RWPE2 (cell line): ENCODE measurements around the gene DGCR8.

ENCODE experiments used
- ATAC-seq: fragments of 200-7000 bp; cut with Tn5 transposase; 3 replicates; pipeline ENCODE4 v1.9.1; 2021; ENCODE audit warnings: low read depth
- DNase-seq: peaks from one replicate; pipeline ENCODE4 v3.0.0-alpha.2; 2020; ENCODE audit warnings: low spot score
- H3K27ac ChIP-seq: fragments of 450-650 bp; 2 replicates; pipeline ENCODE4 v1.5.1; 2017; ENCODE audit warnings: mild to moderate bottlenecking; ENCODE audit not compliant: poor library complexity, severe bottlenecking
- H3K27me3 ChIP-seq: fragments of 250-450 bp; sonication (Bioruptor Pico); 2 replicates; pipeline ENCODE4 v1.5.1; 2021; ENCODE audit warnings: mild to moderate bottlenecking, moderate library complexity; ENCODE audit not compliant: insufficient read depth, poor library complexity, severe bottlenecking
- H3K36me3 ChIP-seq: fragments of 250-450 bp; sonication (Bioruptor Pico); 2 replicates; pipeline ENCODE4 v1.5.1; 2020; ENCODE audit warnings: low read depth, mild to moderate bottlenecking, moderate library complexity
- H3K4me1 ChIP-seq: fragments of 250-450 bp; sonication (Bioruptor Pico); 2 replicates; pipeline ENCODE4 v1.5.1; 2021; ENCODE audit warnings: mild to moderate bottlenecking, moderate library complexity; ENCODE audit not compliant: insufficient read depth, poor library complexity, severe bottlenecking
- H3K4me3 ChIP-seq: fragments of 250-450 bp; sonication (Bioruptor Pico); 2 replicates; pipeline ENCODE4 v1.5.1; 2021; ENCODE audit warnings: mild to moderate bottlenecking, moderate library complexity; ENCODE audit not compliant: severe bottlenecking
- H3K9me3 ChIP-seq: fragments of 250-450 bp; sonication (Bioruptor Pico); 2 replicates; pipeline ENCODE4 v1.5.1; 2021; ENCODE audit warnings: mild to moderate bottlenecking, moderate library complexity; ENCODE audit not compliant: severe bottlenecking
- TF ChIP-seq, protein P1 (sequence below): fragments of 450-650 bp; IDR thresholded peaks from one replicate; pipeline ENCODE4 v1.5.1; 2017; ENCODE audit warnings: mild to moderate bottlenecking, moderate library complexity; ENCODE audit not compliant: poor library complexity, severe bottlenecking

Gene DGCR8

GRCh38 chr22:20130731-20131596 is 50.9 kb downstream of the DGCR8 start:
- no peak for DNase-seq
- TF ChIP-seq, protein P1, sequence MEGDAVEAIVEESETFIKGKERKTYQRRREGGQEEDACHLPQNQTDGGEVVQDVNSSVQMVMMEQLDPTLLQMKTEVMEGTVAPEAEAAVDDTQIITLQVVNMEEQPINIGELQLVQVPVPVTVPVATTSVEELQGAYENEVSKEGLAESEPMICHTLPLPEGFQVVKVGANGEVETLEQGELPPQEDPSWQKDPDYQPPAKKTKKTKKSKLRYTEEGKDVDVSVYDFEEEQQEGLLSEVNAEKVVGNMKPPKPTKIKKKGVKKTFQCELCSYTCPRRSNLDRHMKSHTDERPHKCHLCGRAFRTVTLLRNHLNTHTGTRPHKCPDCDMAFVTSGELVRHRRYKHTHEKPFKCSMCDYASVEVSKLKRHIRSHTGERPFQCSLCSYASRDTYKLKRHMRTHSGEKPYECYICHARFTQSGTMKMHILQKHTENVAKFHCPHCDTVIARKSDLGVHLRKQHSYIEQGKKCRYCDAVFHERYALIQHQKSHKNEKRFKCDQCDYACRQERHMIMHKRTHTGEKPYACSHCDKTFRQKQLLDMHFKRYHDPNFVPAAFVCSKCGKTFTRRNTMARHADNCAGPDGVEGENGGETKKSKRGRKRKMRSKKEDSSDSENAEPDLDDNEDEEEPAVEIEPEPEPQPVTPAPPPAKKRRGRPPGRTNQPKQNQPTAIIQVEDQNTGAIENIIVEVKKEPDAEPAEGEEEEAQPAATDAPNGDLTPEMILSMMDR, result no peak
- H3K4me1 ChIP-seq, result no peaks in the 10 kb centered on the region

DNA sequence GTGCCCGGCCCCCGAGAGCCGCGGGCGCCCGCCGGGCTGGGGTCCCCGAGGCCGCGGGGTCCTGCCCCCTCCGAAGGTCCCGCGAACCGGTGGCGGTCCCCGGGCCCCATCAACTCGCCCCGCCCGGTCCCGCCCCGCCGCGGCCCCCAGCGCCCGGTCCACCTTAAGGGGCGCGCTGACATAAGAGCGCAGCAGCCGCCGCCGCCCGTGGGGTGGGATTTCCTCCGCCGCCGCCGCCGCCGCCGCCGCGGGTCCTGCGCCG is 51.5 kb downstream of the DGCR8 start, which contains the start of gene ZDHHC8:
TSS of gene ZDHHC8 (plus strand) at position 208 of the 262 bp plus-strand sequence. CDS start 144 bp downstream, outside the sequence.
- no peak for DNase-seq
- peak within 1 kb of the TSS; percentile 54 for H3K27ac ChIP-seq
- 0 out of 3 replicates have a peak, but pooled peaks have one; percentile 5 for ATAC-seq
- no peaks in the 10 kb centered on the region for H3K4me1 ChIP-seq
- no peaks in the 10 kb centered on the region for H3K27me3 ChIP-seq
- TF ChIP-seq, protein P1, result no peak
- H3K36me3 ChIP-seq, result peaks cover 8% of the 10 kb centered on the region
- peak within 1 kb of the TSS; percentile 99 for H3K4me3 ChIP-seq
- H3K9me3 ChIP-seq, result peaks cover 2% of the 10 kb centered on the region

More at GRCh38 chr22:20130731-20131596, 50.9 kb downstream of the DGCR8 start:
- peaks cover 2% of the 10 kb centered on the region for H3K9me3 ChIP-seq
- ATAC-seq, result peak; percentile 70
- H3K27me3 ChIP-seq, result no peaks in the 10 kb centered on the region
- H3K4me3 ChIP-seq, result peak overlapping the region; percentile 99
- H3K27ac ChIP-seq, result peak overlapping the region; percentile 54
- H3K36me3 ChIP-seq, result peaks cover 14% of the 10 kb centered on the region

DNA sequence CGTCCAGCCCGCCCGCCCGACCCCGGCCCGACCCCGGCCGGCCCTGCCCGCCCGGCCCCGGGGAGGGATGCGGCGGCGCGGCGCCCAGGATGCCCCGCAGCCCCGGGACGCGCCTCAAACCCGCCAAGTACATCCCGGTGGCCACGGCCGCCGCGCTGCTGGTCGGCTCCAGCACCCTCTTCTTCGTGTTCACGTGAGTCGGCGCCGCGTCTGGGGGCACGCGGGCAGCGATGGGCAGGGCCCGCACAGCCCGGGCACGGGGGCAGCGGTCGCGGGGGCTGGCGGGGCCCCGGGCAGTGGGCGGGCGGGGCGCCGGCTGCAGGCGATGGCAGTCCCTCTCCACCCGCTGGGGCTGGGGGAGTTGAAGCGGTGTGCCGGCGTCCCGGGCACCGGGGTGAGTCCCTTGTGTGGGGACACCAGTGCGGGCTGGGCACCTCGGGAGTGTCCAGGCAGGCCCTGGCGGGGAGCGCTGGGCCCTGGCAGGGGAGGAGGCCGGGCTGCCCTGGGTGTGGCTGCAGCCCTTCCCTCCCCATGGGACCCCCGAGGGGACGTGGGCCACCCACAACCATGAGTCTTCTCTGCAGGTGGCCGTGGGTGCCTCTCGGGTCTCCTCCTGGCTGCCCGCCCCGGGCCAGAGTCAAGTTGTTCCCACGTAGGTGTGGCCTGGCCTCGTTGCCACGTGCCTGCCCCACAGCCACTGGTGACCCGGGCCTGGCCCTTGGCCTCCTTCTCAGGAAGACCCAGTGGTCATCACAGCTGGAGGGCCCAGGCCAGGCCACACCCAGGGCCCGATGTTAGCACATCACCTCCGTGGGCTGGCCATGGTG is 52.0 kb downstream of the DGCR8 start:
- peak overlapping the region; percentile 54 for H3K27ac ChIP-seq
- ATAC-seq, result no peak

DNA sequence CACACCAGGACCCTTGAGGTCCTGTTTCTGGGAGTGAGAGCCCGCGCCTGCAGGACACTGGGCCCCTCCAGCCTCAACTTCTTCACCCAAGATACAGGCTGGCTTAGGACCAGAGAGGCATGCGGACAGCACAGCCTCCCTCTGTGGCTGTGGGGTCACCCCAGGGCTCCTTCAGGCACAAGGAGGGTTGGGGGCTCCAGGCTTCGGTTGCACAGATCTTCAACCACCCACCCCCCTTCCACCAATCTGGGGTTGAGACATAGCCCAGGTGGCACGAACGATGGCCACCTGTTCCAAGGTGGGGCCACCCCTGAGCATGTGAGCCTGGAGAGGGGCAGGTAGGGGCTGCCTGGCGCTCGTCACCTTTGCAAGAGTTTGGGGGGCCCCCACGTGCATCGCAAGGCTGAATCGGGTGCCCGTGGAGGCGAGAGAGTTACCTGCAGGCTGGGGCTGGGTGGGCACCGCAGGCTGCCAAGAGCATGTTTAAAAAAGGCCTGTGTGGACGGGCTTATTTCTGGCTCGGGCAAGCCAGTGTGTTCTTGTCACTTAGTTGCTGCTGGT is 52.7 kb downstream of the DGCR8 start:
- Histone ChIP-seq H3K36me3 (no peaks in the 10 kb centered on the region), H3K4me1 (no peaks in the 10 kb centered on the region), H3K27ac (peak overlapping the region; percentile 54), H3K4me3 (peak overlapping the region; percentile 99), H3K9me3 (peaks cover 2% of the 10 kb centered on the region), H3K27me3 (no peaks in the 10 kb centered on the region)
- ATAC-seq (no peak), DNase-seq (no peak)
- TF ChIP-seq, protein P1, result no peak

More for the DNA sequence above, 52.0 kb downstream of the DGCR8 start:
- Histone ChIP-seq H3K27me3 (no peaks in the 10 kb centered on the region), H3K36me3 (0 out of 2 replicates have a peak, but pooled peaks cover 5% of the 10 kb centered on the region), H3K4me3 (peak overlapping the region; percentile 99), H3K4me1 (no peaks in the 10 kb centered on the region), H3K9me3 (peaks cover 2% of the 10 kb centered on the region)
- DNase-seq, result no peak
- TF ChIP-seq, protein P1, result no peak
